CD4-positive, alpha-beta memory T cell (primary cell): ENCODE measurements around the gene MTFP1. TPM values are rescaled to one million over a fixed set of nuclear protein-coding genes. Genes with fewer than 3 reads are reported as not detected.
"Not testable (repeated sequence)": the region's sequence is repeated elsewhere in the genome, so short reads cannot be mapped to it uniquely, and the experiment has no call there.

Experiments
- CTCF ChIA-PET: fragments of 350-600 bp; sonication (Branson Sonifier 250); formaldehyde crosslinking; loops from one replicate; lab custom pipeline; 2021; ENCODE audit warnings: inconsistent platforms; ENCODE audit not compliant: partially characterized antibody; lab: Charles Lee
- POLR2A ChIA-PET: fragments of 350-600 bp; sonication (Branson Sonifier 250); formaldehyde crosslinking; loops from one replicate; lab custom pipeline; 2021; ENCODE audit not compliant: partially characterized antibody; lab: Charles Lee
- DNase-seq, 5 donors: peaks; one replicate each; pipeline versions ENCODE4 v3.0.0 to v3.0.0-alpha.2; 2020 to 2022; ENCODE audit warnings: mixed read lengths in 1 of 5
- H3K27ac ChIP-seq: one replicate; pipeline ENCODE4 v1.7.0; 2013; ENCODE audit warnings: low read depth, low read length
- H3K27me3 ChIP-seq: 2 replicates; pipeline ENCODE4 v1.7.0; 2013; ENCODE audit warnings: mild to moderate bottlenecking, low read length, moderate library complexity; ENCODE audit not compliant: insufficient read depth
- H3K36me3 ChIP-seq: 2 replicates; pipeline ENCODE4 v1.7.0; 2013; ENCODE audit warnings: mild to moderate bottlenecking, low read length, moderate library complexity; ENCODE audit not compliant: insufficient read depth
- H3K4me1 ChIP-seq: 2 replicates; pipeline ENCODE4 v1.7.0; 2013; ENCODE audit warnings: mild to moderate bottlenecking, low read length, moderate library complexity; ENCODE audit not compliant: insufficient read depth
- H3K4me3 ChIP-seq, 2 donors: one replicate each; pipeline ENCODE4 v1.7.0; 2013; ENCODE audit warnings: low read length in 2 of 2, mild to moderate bottlenecking in 1 of 2
- H3K9me3 ChIP-seq, 2 donors: one replicate each; pipeline ENCODE4 v1.7.0; 2013; ENCODE audit warnings: low read length in 2 of 2, control low read depth in 1 of 2; ENCODE audit not compliant: control insufficient read depth in 1 of 2
- H3K27ac Mint-ChIP-seq, 7 donors: one replicate each; pipeline ENCODE4 v1.8.0; 2020 to 2021; ENCODE audit warnings: mixed read lengths in 7 of 7, mild to moderate bottlenecking in 6 of 7, inconsistent platforms in 3 of 7, moderate library complexity in 3 of 7
- H3K27me3 Mint-ChIP-seq, 2 donors: one replicate each; pipeline ENCODE4 v1.8.0; 2020 to 2021; ENCODE audit warnings: mixed read lengths in 2 of 2
- H3K36me3 Mint-ChIP-seq, 2 donors: one replicate each; pipeline ENCODE4 v1.8.0; 2020 to 2021; ENCODE audit warnings: mixed read lengths in 2 of 2, inconsistent platforms in 1 of 2, mild to moderate bottlenecking in 1 of 2
- H3K4me1 Mint-ChIP-seq, 4 donors: one replicate each; pipeline ENCODE4 v1.8.0; 2020 to 2021; ENCODE audit warnings: mixed read lengths in 4 of 4, mild to moderate bottlenecking in 1 of 4
- H3K4me3 Mint-ChIP-seq, 8 donors: one replicate each; pipeline ENCODE4 v1.8.0; 2020 to 2021; ENCODE audit warnings: mixed read lengths in 8 of 8, mild to moderate bottlenecking in 7 of 8, moderate library complexity in 6 of 8, inconsistent platforms in 3 of 8
- H3K9me3 Mint-ChIP-seq, 8 donors: one replicate each; pipeline ENCODE4 v1.8.0; 2020 to 2021; ENCODE audit warnings: mixed read lengths in 8 of 8, mild to moderate bottlenecking in 5 of 8, inconsistent platforms in 3 of 8, moderate library complexity in 1 of 8
- intact Hi-C: fragments of 100-400 bp; cut with micrococcal nuclease; formaldehyde crosslinking; loops from one replicate; pipeline ENCODE4 v1.15.1; 2023
- polyA plus RNA-seq, 2 donors: library from polyadenylated mRNA; unstranded; fragments of 300-500 nt; fragmentation: Illumina TruSeq; gene quantifications; one replicate each; pipeline ENCODE4 v1.2.3, GENCODE V29; 2021
- total RNA-seq, 2 experiments: library from RNA; stranded (reverse); gene quantifications; one replicate each; pipeline ENCODE4 v1.2.3, GENCODE V29; 2021

MTFP1 gene
- total and polyA plus RNA-seq, 4 experiments from 2014 or later: 13.5 to 47.4 (median 23.4) TPM

- H3K27ac Mint-ChIP-seq, H3K4me3 ChIP-seq, H3K27me3 ChIP-seq, H3K27ac ChIP-seq, POLR2A ChIA-PET, H3K9me3 ChIP-seq, H3K36me3 Mint-ChIP-seq, intact Hi-C loops, H3K36me3 ChIP-seq, H3K27me3 Mint-ChIP-seq, H3K9me3 Mint-ChIP-seq, DNase-seq, H3K4me3 Mint-ChIP-seq: not testable (repeated sequence)
- H3K4me1 ChIP-seq: peaks cover 26% of the 10 kb centered on the region
- CTCF ChIA-PET: interaction anchor here (1.2 kb wide), 1 partner anchor 138 kb away, joined by 3 read pairs; no protein-coding TSS in a partner anchor
- peaks cover 16 to 29% (median 25%) of the 10 kb centered on the region in 4 donors for H3K4me1 Mint-ChIP-seq
Measured at GRCh38 chr22:30401024-30401423, 24.5 kb upstream of the MTFP1 start.

GRCh38 chr22:30402028-30402765 is 23.4 kb upstream of the MTFP1 start:
- intact Hi-C loops: no loop called here
- H3K9me3 Mint-ChIP-seq: no peaks in the 10 kb centered on the region
- no peak overlapping the region for H3K27ac ChIP-seq
- H3K4me3 ChIP-seq: no peak overlapping the region
- ChIA-PET POLR2A (interaction anchor here (1.2 kb wide), 1 partner anchor 46 kb away, joined by 3 read pairs; the partner anchor contains the start of genes CCDC157 and SF3A1), CTCF (interaction anchor here (0.6 to 1.4 kb wide), 7 partner anchors 8 to 411 kb away, joined by 3 to 5 read pairs (median 4); no protein-coding TSS in a partner anchor)
- H3K9me3 ChIP-seq: no peaks in the 10 kb centered on the region
- peak overlapping the region in 2 of 7 donors; percentile 12 to 62 for H3K27ac Mint-ChIP-seq
- peaks cover 0 to 3% of the 10 kb centered on the region in 2 donors for H3K36me3 Mint-ChIP-seq
- peaks cover 2% of the 10 kb centered on the region for H3K36me3 ChIP-seq
- no peak for DNase-seq
- no peaks in the 10 kb centered on the region for H3K27me3 Mint-ChIP-seq
- H3K4me1 Mint-ChIP-seq: peaks cover 13 to 19% (median 17%) of the 10 kb centered on the region in 4 donors
- H3K4me1 ChIP-seq: peaks cover 19% of the 10 kb centered on the region
- no peaks in the 10 kb centered on the region for H3K27me3 ChIP-seq
- no peak overlapping the region for H3K4me3 Mint-ChIP-seq

GRCh38 chr22:30402766-30403104 is 22.8 kb upstream of the MTFP1 start:
- H3K36me3 Mint-ChIP-seq, intact Hi-C loops, H3K27ac ChIP-seq, H3K27me3 Mint-ChIP-seq, H3K4me3 ChIP-seq, H3K9me3 ChIP-seq, DNase-seq, H3K27me3 ChIP-seq, H3K36me3 ChIP-seq, H3K4me3 Mint-ChIP-seq, H3K9me3 Mint-ChIP-seq: not testable (repeated sequence)
- Mint-ChIP-seq H3K27ac (peak overlapping the region in 1 of 7 donors; percentile 50), H3K4me1 (peaks cover 13 to 15% (median 14%) of the 10 kb centered on the region in 4 donors)
- peaks cover 13% of the 10 kb centered on the region for H3K4me1 ChIP-seq
- CTCF ChIA-PET: interaction anchor here (0.8 to 1.4 kb wide), 4 partner anchors 9 to 114 kb away, joined by 3 to 4 read pairs (median 4); no protein-coding TSS in a partner anchor
- POLR2A ChIA-PET: interaction anchor here (1.2 kb wide), 1 partner anchor 46 kb away, joined by 3 read pairs; the partner anchor contains the start of genes CCDC157 and SF3A1

- no peaks in the 10 kb centered on the region for H3K27me3 ChIP-seq
- no peaks in the 10 kb centered on the region for H3K4me1 Mint-ChIP-seq
- peak overlapping the region in 3 of 7 donors; percentile 13 to 51 (median 48) for H3K27ac Mint-ChIP-seq
- no peak overlapping the region for H3K27ac ChIP-seq
- no peak overlapping the region for H3K4me3 Mint-ChIP-seq
- H3K27me3 Mint-ChIP-seq: no peaks in the 10 kb centered on the region
- H3K9me3 ChIP-seq: no peaks in the 10 kb centered on the region
- intact Hi-C loops: no loop called here
- POLR2A ChIA-PET: interaction anchor here (0.6 kb wide), 1 partner anchor 195 kb away, joined by 3 read pairs; no protein-coding TSS in a partner anchor
- H3K36me3 Mint-ChIP-seq: peaks cover 0 to 4% of the 10 kb centered on the region in 2 donors
- no peak for DNase-seq
- H3K4me1 ChIP-seq: no peaks in the 10 kb centered on the region
- H3K36me3 ChIP-seq: peaks cover 4% of the 10 kb centered on the region
- no peak overlapping the region for H3K4me3 ChIP-seq
- H3K9me3 Mint-ChIP-seq: no peaks in the 10 kb centered on the region
- CTCF ChIA-PET: interaction anchor here (1.1 kb wide), 1 partner anchor 17 kb away, joined by 3 read pairs; no protein-coding TSS in a partner anchor
Measured at GRCh38 chr22:30404307-30404706, 21.3 kb upstream of the MTFP1 start.

- Histone ChIP-seq H3K4me3 (no peak overlapping the region), H3K9me3 (no peaks in the 10 kb centered on the region), H3K36me3 (peaks cover 4% of the 10 kb centered on the region), H3K4me1 (no peaks in the 10 kb centered on the region), H3K27ac (no peak overlapping the region), H3K27me3 (no peaks in the 10 kb centered on the region)
- POLR2A ChIA-PET: interaction anchor here (0.6 to 1.4 kb wide), 3 partner anchors 18 to 196 kb away, joined by 3 to 5 read pairs (median 3); no protein-coding TSS in a partner anchor
- peaks cover 0 to 9% of the 10 kb centered on the region in 2 donors for H3K36me3 Mint-ChIP-seq
- peak overlapping the region in 2 of 7 donors; percentile 29 to 30 for H3K27ac Mint-ChIP-seq
- H3K4me1 Mint-ChIP-seq: no peaks in the 10 kb centered on the region
- CTCF ChIA-PET: interaction anchor here (0.6 to 1.7 kb wide), 3 partner anchors 9 to 14 kb away, joined by 3 to 5 read pairs (median 4); partner anchors contain the start of gene SEC14L2
- DNase-seq: no peak
- intact Hi-C loops: no loop called here
- no peaks in the 10 kb centered on the region for H3K9me3 Mint-ChIP-seq
- H3K4me3 Mint-ChIP-seq: no peak overlapping the region
- H3K27me3 Mint-ChIP-seq: no peaks in the 10 kb centered on the region
Measured at GRCh38 chr22:30405731-30406130, 19.8 kb upstream of the MTFP1 start.

GRCh38 chr22:30406400-30406799 is 19.2 kb upstream of the MTFP1 start:
- peaks cover 0 to 11% of the 10 kb centered on the region in 2 donors for H3K36me3 Mint-ChIP-seq
- Histone ChIP-seq H3K4me3 (no peak overlapping the region), H3K9me3 (no peaks in the 10 kb centered on the region), H3K36me3 (peaks cover 4% of the 10 kb centered on the region), H3K27ac (no peak overlapping the region), H3K4me1 (no peaks in the 10 kb centered on the region), H3K27me3 (no peaks in the 10 kb centered on the region)
- no peaks in the 10 kb centered on the region for H3K27me3 Mint-ChIP-seq
- intact Hi-C loops: no loop called here
- ChIA-PET POLR2A (interaction anchor here (0.6 to 1.4 kb wide), 2 partner anchors 10 to 18 kb away, joined by 3 to 5 read pairs; partner anchors contain the start of gene SEC14L2), CTCF (interaction anchor here (1.3 to 1.7 kb wide), 2 partner anchors 13 to 15 kb away, joined by 4 to 5 read pairs; no protein-coding TSS in a partner anchor)
- no peaks in the 10 kb centered on the region for H3K9me3 Mint-ChIP-seq
- no peaks in the 10 kb centered on the region for H3K4me1 Mint-ChIP-seq
- DNase-seq: no peak
- H3K4me3 Mint-ChIP-seq: no peak overlapping the region
- peak overlapping the region in 1 of 7 donors; percentile 60 for H3K27ac Mint-ChIP-seq
